ENCODE data around the gene CDCP1.

DNA sequence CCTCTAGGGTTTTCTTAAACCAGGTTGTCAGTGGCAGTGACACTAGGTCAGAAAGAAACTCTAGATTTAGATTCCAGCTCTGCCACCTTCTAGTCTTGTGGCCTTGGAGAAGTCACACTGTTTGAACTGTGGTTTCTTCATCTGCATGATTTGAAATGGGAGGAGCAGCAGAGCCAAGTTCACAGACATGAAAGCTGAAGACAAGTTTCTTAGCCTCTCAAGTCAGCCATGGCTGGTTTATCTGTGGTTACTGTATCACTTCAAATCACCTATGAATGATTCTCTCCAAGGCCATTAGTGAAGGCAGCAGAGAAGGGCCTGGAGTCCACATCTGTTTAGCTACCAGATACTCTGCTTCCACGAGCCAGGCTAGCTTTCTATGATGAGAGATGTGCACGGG, 104.5 kb downstream of the CDCP1 start:
- TF ChIP-seq, protein P1, sequence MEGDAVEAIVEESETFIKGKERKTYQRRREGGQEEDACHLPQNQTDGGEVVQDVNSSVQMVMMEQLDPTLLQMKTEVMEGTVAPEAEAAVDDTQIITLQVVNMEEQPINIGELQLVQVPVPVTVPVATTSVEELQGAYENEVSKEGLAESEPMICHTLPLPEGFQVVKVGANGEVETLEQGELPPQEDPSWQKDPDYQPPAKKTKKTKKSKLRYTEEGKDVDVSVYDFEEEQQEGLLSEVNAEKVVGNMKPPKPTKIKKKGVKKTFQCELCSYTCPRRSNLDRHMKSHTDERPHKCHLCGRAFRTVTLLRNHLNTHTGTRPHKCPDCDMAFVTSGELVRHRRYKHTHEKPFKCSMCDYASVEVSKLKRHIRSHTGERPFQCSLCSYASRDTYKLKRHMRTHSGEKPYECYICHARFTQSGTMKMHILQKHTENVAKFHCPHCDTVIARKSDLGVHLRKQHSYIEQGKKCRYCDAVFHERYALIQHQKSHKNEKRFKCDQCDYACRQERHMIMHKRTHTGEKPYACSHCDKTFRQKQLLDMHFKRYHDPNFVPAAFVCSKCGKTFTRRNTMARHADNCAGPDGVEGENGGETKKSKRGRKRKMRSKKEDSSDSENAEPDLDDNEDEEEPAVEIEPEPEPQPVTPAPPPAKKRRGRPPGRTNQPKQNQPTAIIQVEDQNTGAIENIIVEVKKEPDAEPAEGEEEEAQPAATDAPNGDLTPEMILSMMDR (IDR thresholded peaks at IDR 0.05), result no peak
- TF ChIP-seq EP300 (IDR thresholded peaks at IDR 0.05), result no peak
- no peak for TF ChIP-seq POLR2AphosphoS5 (IDR thresholded peaks at IDR 0.05)

All from gastroesophageal sphincter (tissue), 3 donors.